ENCODE results near the gene PRUNE1.

PRUNE1 gene

GRCh38 chr1:151007853-151008243, 401 bp upstream of the PRUNE1 start:
- H3K4me3 ChIP-seq: peak overlapping the region; percentile 91
- DNase-seq (ENCODE audit: low spot score): no peak
- TF ChIP-seq, protein P1, sequence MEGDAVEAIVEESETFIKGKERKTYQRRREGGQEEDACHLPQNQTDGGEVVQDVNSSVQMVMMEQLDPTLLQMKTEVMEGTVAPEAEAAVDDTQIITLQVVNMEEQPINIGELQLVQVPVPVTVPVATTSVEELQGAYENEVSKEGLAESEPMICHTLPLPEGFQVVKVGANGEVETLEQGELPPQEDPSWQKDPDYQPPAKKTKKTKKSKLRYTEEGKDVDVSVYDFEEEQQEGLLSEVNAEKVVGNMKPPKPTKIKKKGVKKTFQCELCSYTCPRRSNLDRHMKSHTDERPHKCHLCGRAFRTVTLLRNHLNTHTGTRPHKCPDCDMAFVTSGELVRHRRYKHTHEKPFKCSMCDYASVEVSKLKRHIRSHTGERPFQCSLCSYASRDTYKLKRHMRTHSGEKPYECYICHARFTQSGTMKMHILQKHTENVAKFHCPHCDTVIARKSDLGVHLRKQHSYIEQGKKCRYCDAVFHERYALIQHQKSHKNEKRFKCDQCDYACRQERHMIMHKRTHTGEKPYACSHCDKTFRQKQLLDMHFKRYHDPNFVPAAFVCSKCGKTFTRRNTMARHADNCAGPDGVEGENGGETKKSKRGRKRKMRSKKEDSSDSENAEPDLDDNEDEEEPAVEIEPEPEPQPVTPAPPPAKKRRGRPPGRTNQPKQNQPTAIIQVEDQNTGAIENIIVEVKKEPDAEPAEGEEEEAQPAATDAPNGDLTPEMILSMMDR (IDR thresholded peaks at IDR 0.05): no peak
- H3K27ac ChIP-seq: peak overlapping the region; percentile 64 to 94

GRCh38 chr1:151009206-151009587, 948 bp downstream of the PRUNE1 start:
- TF ChIP-seq, protein P1 (IDR thresholded peaks at IDR 0.05): no peak
- DNase-seq (ENCODE audit: low spot score): no peak
- H3K4me3 ChIP-seq: peak overlapping the region; percentile 91
- H3K27ac ChIP-seq: peak overlapping the region; percentile 64 to 94

DNA sequence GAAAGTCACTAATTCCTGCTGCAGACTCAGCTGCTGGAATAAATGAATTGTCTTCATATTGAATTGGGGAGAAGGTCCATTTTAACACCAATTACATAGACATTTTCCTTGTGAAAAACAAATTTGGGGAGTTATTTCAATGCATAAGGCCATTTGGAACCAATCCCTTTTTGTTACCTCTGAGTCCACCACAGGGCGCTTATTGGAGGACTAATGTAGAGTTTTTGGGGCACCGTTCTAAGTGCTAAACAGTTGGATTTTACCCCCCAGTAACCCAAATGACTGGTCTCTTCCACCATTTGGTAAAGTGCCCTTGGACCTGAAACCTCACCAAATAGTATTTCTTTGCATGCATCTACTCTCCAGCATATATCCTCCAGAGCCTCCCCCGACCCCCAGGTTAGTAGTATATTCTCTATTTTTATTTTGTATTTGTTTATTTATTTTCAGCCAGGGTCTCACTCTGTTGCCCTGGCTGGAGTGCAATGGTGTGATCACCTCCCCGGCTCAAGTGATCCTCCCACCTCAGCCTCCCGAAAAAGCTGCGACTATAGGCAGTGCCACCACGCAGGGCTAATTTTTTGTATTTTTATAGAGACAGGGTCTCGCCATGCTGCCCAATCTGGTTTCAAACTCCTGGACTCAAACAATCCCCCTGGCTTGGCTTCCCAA, 1.6 kb downstream of the PRUNE1 start:
- peak overlapping the region in 1 of 2 donors; percentile 94 for H3K27ac ChIP-seq
- DNase-seq (ENCODE audit: low spot score): no peak
- H3K4me3 ChIP-seq: peak overlapping the region; percentile 91

DNA sequence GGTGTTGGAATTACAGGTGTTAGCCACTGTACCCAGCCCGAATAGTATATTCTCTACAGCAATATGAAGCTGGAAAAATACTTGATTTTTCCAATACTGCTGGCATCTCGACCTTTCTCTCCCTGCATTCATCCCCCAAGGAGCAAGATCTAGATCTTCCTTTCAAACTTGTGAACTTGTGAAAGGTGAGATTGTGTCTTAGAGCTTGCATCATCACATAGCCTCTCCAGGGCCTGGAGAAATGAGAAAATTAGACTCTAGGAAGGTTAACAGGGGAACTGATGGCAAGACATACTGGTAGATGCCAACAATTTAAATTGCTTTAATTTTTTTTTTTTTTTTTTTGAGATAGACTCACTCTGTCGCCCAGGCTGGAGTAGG, 2.1 kb downstream of the PRUNE1 start:
- Histone ChIP-seq H3K4me3 (no peak overlapping the region), H3K27ac (no peak overlapping the region)
- TF ChIP-seq, protein P1 (IDR thresholded peaks at IDR 0.05): no peak
- DNase-seq (ENCODE audit: low spot score): no peak

More for the DNA sequence above, 1.6 kb downstream of the PRUNE1 start:
- TF ChIP-seq, protein P1 (IDR thresholded peaks at IDR 0.05): no peak

- Histone ChIP-seq H3K27ac (peak overlapping the region in 1 of 2 donors; percentile 33), H3K4me3 (no peak overlapping the region)
- no peak for DNase-seq (ENCODE audit: low spot score)
- TF ChIP-seq, protein P1 (IDR thresholded peaks at IDR 0.05): no peak
Measured at GRCh38 chr1:151011154-151011850, 3.1 kb downstream of the PRUNE1 start.

- Histone ChIP-seq H3K27ac (peak overlapping the region; percentile 33 to 83), H3K4me3 (no peak overlapping the region)
- no peak for DNase-seq (ENCODE audit: low spot score)
- TF ChIP-seq, protein P1 (IDR thresholded peaks at IDR 0.05): no peak
Measured at GRCh38 chr1:151012684-151013471, 4.6 kb downstream of the PRUNE1 start.

All from coronary artery (tissue), 2 donors.